Measurements from ENCODE around the gene EME1.
A peak's percentile ranks its signal among the peaks of the same experiment; 100 is the strongest.
"Not testable (repeated sequence)": the region's sequence is repeated elsewhere in the genome, so short reads cannot be mapped to it uniquely, and the experiment has no call there.

EME1 gene

GRCh38 chr17:50426472-50426782, 53.4 kb downstream of the EME1 start:
- no peak for DNase-seq (ENCODE audit: low spot score)

GRCh38 chr17:50426814-50427787, 54.1 kb downstream of the EME1 start:
- peak; percentile 30 for DNase-seq (ENCODE audit: low spot score)

GRCh38 chr17:50428126-50428525, 55.1 kb downstream of the EME1 start:
- DNase-seq (ENCODE audit: low spot score) = not testable (repeated sequence)

GRCh38 chr17:50428831-50429424, 55.9 kb downstream of the EME1 start:
- DNase-seq (ENCODE audit: low spot score) = no peak

- no peak for DNase-seq (ENCODE audit: low spot score)
These were observed 56.8 kb downstream of the EME1 start for GRCh38 chr17:50429793-50430192.
